GM18870 (cell line): ENCODE results near the gene NRXN3.

Experiments
- ATAC-seq: cut with Tn5 transposase; IDR thresholded peaks from one replicate; pipeline ENCODE4 v1.9.1; 2021; ENCODE audit warnings: moderate library complexity; ENCODE audit not compliant: unreplicated experiment

Gene NRXN3

DNA sequence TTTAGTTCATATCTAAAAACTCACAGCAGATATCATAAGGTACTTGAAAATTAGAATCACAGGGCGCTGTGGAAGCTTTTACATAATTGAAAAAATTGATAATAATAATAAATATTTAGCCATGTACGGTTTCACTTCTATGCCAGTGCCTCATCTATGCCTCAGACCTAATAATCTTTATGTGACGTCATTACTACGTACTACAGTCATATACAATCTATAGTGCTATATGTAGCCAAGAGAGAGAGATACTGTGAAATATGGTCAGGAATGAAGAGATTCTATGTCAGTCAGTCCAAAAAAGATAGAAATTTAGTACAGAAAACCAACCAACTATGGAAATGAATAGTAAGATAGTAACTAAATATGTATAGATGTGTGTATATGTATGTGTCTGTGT, 1010.5 kb downstream of the NRXN3 start:
- no peak for ATAC-seq

DNA sequence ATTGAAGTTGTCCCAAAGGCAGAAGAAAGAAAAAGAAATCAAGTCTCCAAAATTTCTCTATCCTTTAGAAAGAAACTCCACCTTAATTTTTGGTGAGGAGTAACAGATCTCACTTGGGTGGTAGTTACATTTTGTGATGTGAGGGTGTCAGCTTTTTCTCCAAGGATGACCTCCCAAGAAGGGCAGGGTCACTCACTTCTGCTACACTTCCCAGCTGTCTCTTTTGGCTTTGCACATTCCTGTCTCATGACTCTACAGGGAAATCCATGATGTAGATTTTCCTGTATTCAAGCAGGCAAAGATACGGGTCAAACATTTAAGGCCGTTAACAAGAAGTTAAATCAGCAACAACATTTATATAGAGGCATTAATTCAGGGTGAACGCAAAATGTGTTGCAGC, 1016.4 kb downstream of the NRXN3 start:
- ATAC-seq: no peak

DNA sequence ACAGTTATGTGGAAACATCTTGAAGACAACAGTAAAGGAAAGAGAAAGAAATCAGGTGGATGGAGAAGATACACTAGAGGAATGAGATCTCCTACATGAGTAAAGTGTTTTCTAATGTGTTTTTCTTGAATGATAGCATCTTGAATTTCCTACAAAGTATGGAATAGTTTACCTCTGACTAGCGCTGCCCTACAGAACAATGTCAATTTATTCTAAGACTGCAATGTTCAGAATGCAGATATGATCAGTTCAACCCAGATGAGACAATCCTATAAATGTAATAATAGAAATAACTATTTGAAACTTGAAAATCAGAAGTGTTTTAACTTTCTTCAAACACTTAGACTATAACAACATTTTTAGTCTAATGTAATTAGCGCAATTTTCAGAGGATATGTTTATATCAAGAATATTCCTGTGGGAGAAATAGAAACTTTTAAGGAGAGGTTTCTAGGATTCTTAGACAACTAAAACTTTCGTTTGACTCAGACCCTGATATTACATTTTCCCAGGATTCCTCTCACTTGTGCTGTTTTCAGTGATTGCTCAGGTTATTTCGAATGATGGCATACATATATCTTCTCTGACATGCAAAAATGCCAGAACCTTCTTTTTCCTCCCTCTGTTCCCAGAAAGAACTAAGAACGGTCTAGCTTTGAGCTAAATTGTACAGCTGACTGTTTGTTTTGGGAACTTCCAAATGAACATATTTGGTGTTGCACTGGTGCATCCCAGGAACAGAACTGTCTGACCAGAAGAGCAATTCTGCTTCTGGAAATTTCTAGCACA, 1023.7 kb downstream of the NRXN3 start:
- no peak for ATAC-seq

DNA sequence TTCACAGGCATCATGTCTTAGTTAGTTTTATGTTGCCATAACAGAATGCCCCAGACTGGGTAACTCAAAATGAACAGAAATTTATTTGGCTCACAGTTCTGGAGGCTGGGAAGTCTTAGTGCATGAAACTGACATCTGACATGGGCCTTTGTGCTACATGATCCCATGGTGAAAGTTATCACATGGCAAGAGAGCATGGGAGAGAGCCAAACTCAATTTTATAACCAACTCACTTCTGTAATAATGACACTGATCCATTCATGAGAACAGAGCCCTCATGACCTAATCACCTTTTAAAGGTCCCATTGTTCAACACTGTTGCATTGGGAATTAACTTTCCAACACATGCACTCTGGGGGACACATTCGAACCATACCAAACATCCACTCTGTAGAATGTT, 1026.0 kb downstream of the NRXN3 start:
- ATAC-seq: no peak

DNA sequence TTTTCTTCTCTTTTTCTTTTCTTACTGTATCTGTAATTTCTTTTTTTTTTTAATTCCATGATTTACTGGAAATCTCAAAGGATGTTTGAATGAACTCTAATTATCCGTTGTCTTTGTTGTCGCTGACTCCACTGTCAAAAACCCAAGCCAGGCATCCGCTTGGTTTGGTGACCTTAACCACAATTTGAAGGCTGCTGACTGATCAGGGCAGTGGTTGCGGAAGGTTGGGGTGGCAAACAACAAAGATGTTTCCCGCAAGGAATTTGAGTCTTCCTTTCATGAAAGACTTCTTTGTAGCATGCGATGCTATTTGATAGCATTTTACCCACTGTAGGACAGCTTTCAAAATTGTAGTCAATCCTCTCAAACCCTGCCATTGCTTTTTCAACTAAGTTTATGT, 1027.3 kb downstream of the NRXN3 start:
- ATAC-seq: no peak

DNA sequence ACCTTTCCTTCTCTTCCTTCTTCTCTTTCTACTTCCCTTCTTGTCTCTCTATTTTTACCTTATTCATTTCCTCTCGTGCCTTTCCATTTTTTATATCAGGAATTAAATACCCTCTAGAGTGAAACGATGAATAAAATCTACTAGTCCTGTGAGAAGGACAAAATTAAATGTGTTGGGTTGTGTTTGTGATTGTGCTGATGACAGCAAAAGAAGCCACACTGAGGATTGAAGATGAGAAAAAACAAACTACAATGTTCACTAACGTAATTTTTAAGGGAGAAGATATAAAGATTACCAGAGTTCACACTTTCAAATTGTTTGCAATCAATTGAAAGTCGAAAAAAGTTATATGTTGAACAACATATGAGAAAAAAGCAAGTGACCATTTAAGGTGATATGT, 1029.0 kb downstream of the NRXN3 start:
- ATAC-seq: no peak

DNA sequence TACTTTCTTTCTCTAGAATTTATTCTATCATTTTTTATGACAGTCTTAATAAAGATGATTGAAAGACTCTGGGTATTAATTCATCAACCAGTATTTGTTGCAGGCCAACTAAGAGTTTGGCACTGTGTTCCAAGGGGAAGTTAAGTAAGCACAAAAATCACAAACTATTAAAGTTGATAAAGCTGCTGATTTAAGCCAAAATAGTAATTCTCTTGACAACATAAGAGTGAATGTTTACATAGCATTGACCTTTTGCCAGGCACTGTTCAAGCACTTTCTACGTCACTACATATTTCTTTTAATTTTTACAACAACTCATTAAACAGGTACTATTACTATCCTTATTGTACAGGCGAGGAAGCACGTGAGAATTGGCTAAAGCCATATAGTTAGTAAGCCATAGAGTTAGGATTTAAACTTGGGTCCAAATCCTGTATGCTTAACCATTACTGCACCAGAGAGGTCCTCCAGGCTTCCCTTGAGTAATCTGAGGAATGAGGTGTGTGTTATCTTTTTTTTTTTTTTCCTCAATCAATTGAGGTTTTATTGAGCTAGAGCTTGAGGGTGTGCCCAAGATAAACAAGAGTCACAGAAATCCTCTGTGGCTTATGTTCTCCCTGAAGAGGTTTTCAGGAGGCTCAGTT, 1031.5 kb downstream of the NRXN3 start:
- no peak for ATAC-seq

DNA sequence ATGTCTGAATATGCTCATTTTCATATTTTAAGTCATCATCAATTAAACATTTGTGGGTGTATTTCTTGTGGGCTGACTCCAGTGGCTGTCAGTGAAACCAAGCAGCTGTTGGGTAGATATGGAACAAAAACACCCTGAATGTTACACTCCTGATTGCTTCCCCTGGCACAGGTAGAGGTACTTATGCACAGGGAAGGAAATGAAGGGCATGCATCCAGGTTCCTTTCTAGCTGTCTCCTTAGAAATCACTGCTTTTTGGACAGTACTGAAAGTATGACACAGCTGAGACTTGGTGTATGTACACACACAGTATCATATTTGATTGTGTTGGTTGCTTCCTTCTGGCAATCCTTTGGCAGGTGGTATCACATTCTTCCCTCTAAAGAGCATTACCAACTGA, 1034.4 kb downstream of the NRXN3 start:
- no peak for ATAC-seq

DNA sequence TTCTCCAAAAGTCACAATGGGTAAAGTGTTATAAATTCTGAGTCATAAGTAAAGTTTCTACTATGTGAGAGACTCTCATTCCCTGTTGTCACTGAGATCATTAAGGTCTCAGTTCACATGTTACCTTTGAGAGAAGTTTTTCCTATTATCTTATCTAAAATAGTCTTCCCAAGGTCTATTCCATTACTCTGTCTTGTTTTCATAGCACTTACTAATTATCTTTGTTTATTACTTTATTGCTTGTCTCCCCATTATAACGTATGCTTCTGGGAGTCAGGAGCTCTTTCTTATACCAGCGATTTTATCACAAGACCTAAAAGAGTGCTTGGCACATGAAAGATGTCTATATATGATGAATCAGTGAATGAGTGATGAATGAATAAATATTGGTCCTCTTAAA, 1039.2 kb downstream of the NRXN3 start:
- no peak for ATAC-seq

DNA sequence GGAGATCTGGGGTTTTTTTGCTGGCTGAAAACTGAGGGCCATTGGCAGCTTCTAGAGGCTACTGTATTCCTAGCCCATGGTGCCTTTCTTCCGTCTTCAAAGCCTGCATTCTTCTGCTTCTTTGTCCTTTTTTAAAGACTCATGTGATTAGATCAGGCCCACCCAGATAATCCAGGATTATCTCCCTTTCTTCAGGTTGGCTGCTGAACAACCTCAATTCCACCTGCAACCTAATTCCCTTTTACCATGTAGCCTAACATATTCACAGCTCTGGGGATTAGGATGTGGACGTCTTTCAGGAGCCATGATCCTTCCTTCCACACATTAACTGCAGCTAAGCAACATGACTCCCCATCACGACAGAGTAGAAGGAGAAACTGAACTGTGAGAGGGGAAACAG, 1055.6 kb downstream of the NRXN3 start:
- no peak for ATAC-seq

DNA sequence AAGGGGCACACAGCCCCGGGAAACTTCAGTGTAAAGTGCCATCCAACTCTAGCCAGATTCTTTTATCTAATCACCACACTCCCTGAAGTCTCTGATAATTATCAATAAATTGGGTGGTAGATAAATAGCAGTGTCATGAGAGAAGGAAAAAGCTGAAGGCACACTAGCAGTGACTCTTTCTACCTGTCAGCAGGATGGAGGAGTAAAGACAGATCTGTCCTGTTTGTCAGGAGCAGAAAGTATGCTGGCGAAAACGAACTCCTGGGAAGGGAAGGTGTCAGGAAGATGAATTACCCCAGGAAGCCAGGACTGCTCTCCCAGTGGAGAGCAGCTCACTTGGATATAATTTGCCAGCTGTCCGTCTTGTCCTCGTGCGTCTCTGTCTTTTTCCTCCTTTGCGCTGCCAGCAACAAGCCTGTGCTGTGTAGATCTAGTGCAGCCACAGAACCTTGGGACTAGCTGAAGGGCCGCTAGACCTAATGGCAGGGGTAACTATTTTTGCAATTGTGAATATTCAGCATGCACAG, 1059.3 kb downstream of the NRXN3 start:
- no peak for ATAC-seq

DNA sequence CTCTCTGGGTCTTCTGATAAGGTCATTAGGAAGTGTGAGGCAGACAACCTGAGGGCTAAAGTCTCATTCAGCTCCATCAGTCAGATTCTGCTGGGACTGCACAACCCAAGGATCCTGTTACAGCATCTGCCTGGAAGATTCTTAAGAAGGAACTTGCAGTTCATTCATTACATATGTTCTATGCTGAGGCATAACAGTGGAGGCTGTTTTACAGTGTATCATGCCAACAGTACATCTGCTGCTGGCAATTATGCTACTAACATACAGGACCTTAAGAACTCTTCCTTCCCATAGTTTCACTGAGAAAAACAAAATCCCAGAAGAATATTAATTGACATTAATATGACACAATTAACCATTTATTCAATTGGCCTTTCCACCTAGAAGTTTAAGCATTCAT, 1072.5 kb downstream of the NRXN3 start:
- no peak for ATAC-seq

DNA sequence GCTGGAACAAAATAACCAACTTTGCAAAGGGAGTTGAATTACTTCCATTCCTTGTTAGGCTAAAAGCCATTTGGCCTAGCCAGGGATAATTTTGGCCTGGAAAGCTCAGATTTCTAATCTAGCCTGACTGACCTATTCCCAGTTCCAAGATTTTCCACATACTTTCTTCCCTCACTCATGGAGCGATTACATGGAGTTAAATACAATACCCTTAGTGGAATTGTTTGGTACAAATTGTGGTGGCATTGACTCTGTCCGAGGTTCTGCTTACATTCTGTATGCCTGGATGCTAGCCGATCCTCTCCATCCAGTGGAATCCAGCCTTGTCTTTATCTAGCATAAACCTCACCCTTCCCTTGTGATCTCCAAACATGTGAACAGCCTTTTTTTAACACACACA, 1076.0 kb downstream of the NRXN3 start:
- ATAC-seq: no peak

DNA sequence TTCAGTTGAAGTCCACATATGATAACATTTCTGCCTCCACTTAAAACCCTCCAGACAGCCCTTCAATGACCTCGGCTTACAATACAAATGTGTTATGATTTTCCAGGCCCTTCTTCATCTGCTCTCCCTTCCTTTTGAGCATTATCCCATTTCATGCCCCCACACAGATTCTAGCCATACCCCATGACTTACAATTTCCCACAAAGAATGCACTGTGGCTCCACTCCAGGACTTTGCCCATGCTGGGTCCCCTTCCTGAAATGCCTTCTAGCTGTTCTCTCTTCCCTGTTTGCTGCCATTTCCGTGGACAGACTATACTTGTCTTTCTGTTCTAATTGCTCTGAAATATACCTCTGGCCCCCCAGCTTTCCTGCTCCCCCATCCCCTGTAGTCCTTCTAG, 1078.0 kb downstream of the NRXN3 start:
- no peak for ATAC-seq

DNA sequence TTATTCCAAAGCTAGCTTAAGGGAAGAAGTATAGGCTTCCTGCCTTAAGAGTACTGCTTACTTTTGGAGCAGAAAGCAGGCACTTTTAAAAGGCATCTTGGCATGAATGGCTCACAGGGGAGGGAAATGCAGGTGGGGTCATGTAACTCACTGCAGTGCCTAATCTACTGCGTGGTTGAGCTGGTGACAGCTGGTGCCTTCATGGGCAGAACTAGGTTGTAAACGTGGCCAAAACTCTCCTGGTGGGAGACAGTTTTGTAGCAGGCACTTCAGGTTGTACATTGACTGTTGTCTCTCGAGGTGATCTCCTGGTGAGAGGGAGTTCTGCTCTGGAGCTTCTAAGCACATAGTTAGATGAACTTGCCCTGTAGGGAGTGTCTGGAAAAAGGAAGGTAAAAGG, 1078.6 kb downstream of the NRXN3 start:
- no peak for ATAC-seq

DNA sequence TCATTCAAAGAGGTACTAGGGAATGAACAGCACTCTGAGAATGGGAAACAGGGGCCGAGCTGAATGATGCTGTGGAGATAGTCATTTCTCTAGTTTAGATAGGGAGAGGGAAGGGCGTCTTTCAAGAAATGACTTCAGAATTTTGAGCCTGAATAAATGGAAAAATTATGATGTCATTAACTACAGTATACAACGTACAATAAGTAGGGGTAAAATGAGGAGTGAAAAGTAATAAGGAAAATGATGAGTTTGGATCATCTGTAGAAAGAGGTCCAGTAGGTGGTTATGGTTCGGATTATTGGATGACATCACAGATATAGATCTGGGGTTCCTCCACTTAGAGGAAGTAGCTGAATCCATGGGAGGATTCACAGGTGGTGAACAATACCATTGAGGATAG, 1081.1 kb downstream of the NRXN3 start:
- ATAC-seq: no peak

DNA sequence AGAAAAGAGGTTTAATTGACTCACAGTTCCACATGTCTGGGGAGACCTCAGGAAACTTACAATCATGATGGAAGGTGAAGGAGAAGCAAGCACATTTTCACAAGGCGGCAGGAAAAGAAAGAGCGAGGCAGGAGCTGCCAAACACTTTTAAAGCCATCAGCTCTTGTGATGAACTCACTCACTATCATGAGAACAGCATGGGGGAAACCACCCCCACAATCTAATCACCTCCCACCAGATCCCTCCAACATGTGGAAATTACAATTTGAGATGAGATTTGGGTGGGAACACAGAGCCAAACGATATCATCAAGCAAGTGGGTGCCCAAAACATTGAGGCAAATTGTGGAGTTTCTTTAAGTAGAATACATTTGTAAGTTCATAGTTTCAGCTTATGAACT, 1083.4 kb downstream of the NRXN3 start:
- ATAC-seq: no peak

DNA sequence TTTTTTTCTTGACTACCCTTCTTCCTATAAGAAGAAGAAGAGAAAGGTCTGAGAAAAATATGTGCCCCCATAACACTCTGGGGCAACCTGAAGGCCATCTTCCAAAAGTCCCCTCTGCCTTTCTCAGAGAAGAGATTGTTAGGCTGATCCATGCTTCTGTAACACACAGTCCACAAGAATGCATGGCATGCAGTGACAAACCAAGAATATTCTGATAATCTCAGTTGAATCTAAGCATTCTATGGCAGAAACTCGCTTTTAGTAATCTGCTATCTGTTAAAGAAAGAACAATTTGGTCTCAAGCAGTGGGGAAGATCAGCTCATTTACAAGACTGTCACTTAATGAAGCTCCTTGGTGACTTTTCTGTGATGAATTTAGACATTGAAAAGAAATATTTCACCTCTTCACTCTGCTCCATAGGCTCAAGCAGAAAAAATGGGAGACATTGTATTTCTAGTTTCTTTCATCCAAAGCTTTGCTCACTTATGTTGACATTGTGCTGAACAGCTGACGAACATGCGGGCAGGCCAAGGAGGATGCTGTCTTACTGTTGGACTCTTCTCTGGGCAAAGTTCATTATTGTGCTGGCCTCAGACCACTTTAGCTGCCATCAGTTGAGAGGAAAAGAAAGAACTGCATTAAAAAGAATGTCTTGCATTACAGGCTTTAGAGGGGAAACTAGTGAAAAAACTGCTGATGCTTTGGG, 1084.0 kb downstream of the NRXN3 start:
- ATAC-seq: no peak

DNA sequence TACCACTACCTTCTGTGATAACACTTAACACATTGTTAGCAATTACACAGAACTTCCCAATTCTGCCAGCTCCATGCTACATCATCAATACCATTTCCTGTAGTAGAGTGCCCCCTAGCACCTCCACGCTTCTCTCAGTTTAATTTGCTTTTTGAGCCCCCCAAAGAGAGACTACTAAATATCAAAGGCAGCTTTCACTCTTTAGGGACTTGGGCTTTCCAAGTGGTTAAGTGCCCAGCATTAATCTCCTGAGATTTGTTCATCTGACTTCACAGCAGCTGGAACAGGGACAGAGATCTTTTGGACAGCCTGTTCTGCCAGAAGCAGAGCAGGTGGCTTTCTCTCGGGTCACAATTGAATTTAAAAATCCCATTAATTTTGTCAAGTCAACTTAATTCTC, 1086.2 kb downstream of the NRXN3 start:
- no peak for ATAC-seq

DNA sequence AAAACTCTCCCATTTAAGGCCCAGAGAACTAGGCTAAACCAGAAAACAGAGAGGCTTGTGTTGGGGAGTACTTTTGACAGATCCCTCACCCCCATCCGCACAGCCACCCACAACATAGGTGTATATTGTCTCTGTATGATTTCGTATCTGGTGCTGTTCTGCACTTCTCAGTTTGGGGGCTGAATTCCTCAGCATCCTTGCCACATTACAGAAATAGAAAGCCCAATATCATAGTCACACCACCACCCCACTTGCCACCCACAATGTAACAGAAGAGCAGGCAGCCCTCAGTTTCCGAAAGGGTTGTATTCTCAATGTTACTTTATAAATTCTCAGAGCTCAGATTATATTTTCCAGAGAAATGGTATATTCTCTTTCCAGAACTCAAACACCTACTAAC, 1090.2 kb downstream of the NRXN3 start:
- ATAC-seq: no peak

DNA sequence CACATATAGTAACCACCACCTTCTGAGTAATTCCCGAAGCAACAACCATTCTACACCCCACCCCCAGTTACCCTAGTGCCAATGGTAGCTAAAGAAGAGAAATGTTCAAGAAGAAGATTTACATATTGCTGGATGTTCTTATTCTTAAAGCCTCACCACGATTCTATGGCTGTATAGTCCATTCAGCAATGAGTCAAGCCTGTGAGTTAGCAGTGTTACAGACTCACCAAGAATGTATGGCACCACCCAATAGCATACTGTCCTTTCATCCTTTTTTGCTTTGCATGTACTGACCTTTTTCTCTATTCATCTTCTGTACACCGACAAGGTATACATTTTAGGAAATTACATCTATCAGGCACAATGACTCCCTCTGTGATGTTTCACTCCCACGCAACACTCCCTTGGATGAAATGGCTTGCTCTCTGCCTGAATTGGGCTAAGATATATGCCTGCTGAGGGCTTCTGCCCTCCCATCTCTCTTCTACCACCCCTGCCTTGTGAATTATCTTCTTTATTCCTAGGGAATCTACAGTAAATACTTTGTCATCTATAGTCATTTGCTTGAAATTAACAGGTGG, 1095.3 kb downstream of the NRXN3 start:
- no peak for ATAC-seq

DNA sequence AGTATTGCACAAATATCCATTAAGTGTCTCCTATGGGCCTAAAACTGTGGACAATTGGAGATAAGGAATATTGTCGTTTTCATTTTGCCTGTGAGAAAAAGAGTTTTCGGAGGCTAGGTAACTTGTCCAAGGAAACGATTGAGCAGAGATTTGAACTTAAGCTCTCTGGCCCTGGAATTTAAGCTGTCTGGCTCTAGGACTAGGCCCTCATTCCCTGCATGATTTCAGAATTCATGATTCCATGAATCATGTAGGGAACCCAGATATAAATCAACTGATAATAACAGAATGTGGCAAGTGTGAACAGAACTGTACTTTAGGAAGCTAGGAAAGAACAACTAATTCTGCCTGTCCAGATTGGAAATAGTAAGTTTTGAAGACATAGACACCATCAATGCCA, 1100.2 kb downstream of the NRXN3 start:
- ATAC-seq: no peak
